ENCODE data around the gene DTNB.

DTNB gene

GRCh38 chr2:25619185-25619584 lies 54.2 kb downstream of the DTNB start:
- TF ChIP-seq CTCF (IDR thresholded peaks at IDR 0.05; ENCODE audit: low read length, missing control alignments), result no peak
- no peak for DNase-seq (ENCODE audit: low read depth)
- no peak overlapping the region for H3K4me3 ChIP-seq (replicated peaks; ENCODE audit: low read depth, low read length)

DNA sequence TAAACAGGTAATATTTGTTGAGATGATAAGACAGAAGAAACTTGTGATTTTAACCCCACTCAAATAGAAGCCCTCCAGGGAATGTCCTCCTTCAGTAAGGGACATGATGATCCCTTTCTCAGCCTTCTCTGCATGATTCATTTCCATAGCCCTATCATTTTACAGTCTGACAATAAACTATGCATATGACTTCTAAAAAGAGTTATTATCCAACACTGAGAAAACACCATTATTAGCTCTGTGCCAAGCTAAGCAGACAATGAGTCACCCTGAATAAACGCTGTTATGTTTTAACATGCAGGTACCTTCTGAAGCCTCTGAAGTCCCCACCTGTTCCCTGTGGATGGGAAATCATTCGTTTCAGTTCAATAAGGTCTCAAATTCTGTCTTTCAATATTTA lies 54.7 kb downstream of the DTNB start:
- peak overlapping the region; percentile 4 for H3K4me3 ChIP-seq (replicated peaks; ENCODE audit: low read depth, low read length)
- peak; percentile 65 for DNase-seq (ENCODE audit: low read depth)

DNA sequence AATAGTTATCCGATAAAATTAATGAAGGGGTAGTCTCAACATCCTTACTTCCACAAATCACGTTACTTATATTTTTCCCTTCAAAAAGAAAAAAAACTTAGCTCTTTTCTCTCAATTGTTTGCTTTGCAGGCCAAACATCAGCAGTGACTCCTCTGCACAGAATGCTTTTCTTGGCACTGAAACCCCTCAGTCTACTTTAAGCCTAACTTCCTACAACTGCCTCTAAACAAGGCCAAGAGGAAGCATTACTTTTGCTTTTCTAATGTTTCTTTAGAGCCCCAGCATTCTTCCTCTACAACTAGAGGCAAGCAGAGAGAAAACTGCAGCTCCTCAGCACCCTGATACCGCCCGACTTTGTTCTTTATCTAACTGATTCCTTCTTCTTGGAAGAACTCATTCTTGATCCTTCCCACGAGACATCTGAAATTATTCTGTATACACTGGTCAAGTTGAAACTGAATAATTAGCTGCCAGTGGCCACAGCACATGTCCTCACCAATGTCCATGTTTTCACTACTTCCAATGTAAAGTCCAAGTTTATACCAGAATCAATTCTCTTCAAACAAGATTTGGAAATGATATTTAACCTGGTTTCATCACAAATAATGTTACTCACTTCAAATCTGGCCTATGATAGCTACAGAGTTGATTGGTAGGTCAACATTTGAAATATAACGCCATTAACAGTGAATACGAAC lies 55.3 kb downstream of the DTNB start:
- no peak for TF ChIP-seq CTCF (IDR thresholded peaks at IDR 0.05; ENCODE audit: low read length, missing control alignments)
- peak overlapping the region; percentile 4 for H3K4me3 ChIP-seq (replicated peaks; ENCODE audit: low read depth, low read length)
- DNase-seq (ENCODE audit: low read depth), result peak; percentile 86

More for the DNA sequence above, 54.7 kb downstream of the DTNB start:
- no peak for TF ChIP-seq CTCF (IDR thresholded peaks at IDR 0.05; ENCODE audit: low read length, missing control alignments)

DNA sequence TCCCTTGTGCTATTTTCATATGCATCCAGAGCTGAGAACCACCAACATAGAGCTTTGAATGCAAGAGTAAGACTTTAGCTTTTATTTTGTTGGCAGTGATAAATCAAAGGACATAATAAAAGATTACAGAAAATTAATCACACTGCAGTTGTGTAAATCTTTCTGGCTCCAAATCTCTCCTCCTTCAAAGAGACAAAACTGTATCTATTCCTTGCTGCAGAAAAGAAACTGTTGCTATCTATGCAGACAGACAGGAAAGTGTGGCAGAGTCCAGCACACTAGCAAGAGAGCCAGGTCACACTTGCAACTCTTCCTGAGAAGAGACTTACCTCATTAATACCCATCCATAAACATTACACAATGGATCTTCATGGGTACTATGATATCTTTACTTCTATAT lies 57.5 kb downstream of the DTNB start:
- no peak overlapping the region for H3K4me3 ChIP-seq (replicated peaks; ENCODE audit: low read depth, low read length)
- no peak for DNase-seq (ENCODE audit: low read depth)
- no peak for TF ChIP-seq CTCF (IDR thresholded peaks at IDR 0.05; ENCODE audit: low read length, missing control alignments)

GRCh38 chr2:25615386-25615785 lies 58.0 kb downstream of the DTNB start:
- no peak for TF ChIP-seq CTCF (IDR thresholded peaks at IDR 0.05; ENCODE audit: low read length, missing control alignments)
- no peak overlapping the region for H3K4me3 ChIP-seq (replicated peaks; ENCODE audit: low read depth, low read length)
- DNase-seq (ENCODE audit: low read depth), result no peak

- no peak for TF ChIP-seq CTCF (IDR thresholded peaks at IDR 0.05; ENCODE audit: low read length, missing control alignments)
- no peak for DNase-seq (ENCODE audit: low read depth)
- no peak overlapping the region for H3K4me3 ChIP-seq (replicated peaks; ENCODE audit: low read depth, low read length)
Observed at GRCh38 chr2:25614711-25615110, 58.7 kb downstream of the DTNB start.

- no peak for TF ChIP-seq CTCF (IDR thresholded peaks at IDR 0.05; ENCODE audit: low read length, missing control alignments)
- no peak for DNase-seq (ENCODE audit: low read depth)
- no peak overlapping the region for H3K4me3 ChIP-seq (replicated peaks; ENCODE audit: low read depth, low read length)
Observed at GRCh38 chr2:25608718-25609117, 64.7 kb downstream of the DTNB start.

Measured in fibroblast of pulmonary artery (primary cell).